ENCODE data around the gene ANXA5.

ANXA5 gene

GRCh38 chr4:121653986-121654385, 42.8 kb downstream of the ANXA5 start:
- DNase-seq (ENCODE audit: low read depth, low spot score), result no peak
- no peak overlapping the region for H3K27ac ChIP-seq

GRCh38 chr4:121653214-121653613, 43.6 kb downstream of the ANXA5 start:
- H3K27ac ChIP-seq, result no peak overlapping the region
- no peak for DNase-seq (ENCODE audit: low read depth, low spot score)

- no peak overlapping the region for H3K27ac ChIP-seq
- DNase-seq (ENCODE audit: low read depth, low spot score), result no peak
Observed at GRCh38 chr4:121651597-121651996, 45.2 kb downstream of the ANXA5 start.

GRCh38 chr4:121650741-121651140, 46.0 kb downstream of the ANXA5 start:
- no peak overlapping the region for H3K27ac ChIP-seq
- no peak for DNase-seq (ENCODE audit: low read depth, low spot score)

- no peak for DNase-seq (ENCODE audit: low read depth, low spot score)
- no peak overlapping the region for H3K27ac ChIP-seq
Observed at GRCh38 chr4:121648516-121648915, 48.3 kb downstream of the ANXA5 start.

- no peak for DNase-seq (ENCODE audit: low read depth, low spot score)
- no peak overlapping the region for H3K27ac ChIP-seq
Observed at GRCh38 chr4:121642876-121643585, 53.7 kb downstream of the ANXA5 start.

- DNase-seq (ENCODE audit: low read depth, low spot score), result no peak
Observed at GRCh38 chr4:121642292-121642691, 54.5 kb downstream of the ANXA5 start.

GRCh38 chr4:121633653-121634052, 63.1 kb downstream of the ANXA5 start:
- no peak overlapping the region for H3K27ac ChIP-seq
- no peak for DNase-seq (ENCODE audit: low read depth, low spot score)

More at GRCh38 chr4:121642292-121642691, 54.5 kb downstream of the ANXA5 start:
- no peak overlapping the region for H3K27ac ChIP-seq

GRCh38 chr4:121632636-121633035, 64.1 kb downstream of the ANXA5 start:
- no peak overlapping the region for H3K27ac ChIP-seq
- DNase-seq (ENCODE audit: low read depth, low spot score), result no peak
